ENCODE results near the gene APOOL. TPM values are rescaled to one million over a fixed set of nuclear protein-coding genes. Genes with fewer than 3 reads are reported as not detected.

Gene APOOL
- total RNA-seq, 4 donors from 2014 or later = 10.1 to 14.3 (median 12.5) TPM

GRCh38 chrX:85084770-85085393, 81.2 kb downstream of the APOOL start:
- 36 to 59% methylated on average over 2 of the region's 2 CpGs for WGBS, 2 donors
- Histone ChIP-seq H3K27ac (no peak overlapping the region), H3K27me3 (no peaks in the 10 kb centered on the region), H3K36me3 (peaks cover 0 to 28% (median 0%) of the 10 kb centered on the region in 3 donors), H3K4me3 (no peak overlapping the region), H3K4me1 (no peaks in the 10 kb centered on the region), H3K9me3 (no peaks in the 10 kb centered on the region)
- no peak for DNase-seq
- TF ChIP-seq CTCF (IDR thresholded peaks at IDR 0.05) (peak in 5 of 6 experiments; percentile 34 to 79 (median 48)), POLR2A (IDR thresholded peaks at IDR 0.05) (no peak)
- intact Hi-C loops (cut with DNase I) = no loop called here

GRCh38 chrX:85089321-85089840, 85.7 kb downstream of the APOOL start:
- no peak for TF ChIP-seq POLR2A (IDR thresholded peaks at IDR 0.05)
- no peak for TF ChIP-seq CTCF (IDR thresholded peaks at IDR 0.05)
- no peak overlapping the region for H3K4me3 ChIP-seq
- no peaks in the 10 kb centered on the region for H3K9me3 ChIP-seq
- intact Hi-C loops (cut with DNase I) = no loop called here
- peaks cover 0 to 41% (median 0%) of the 10 kb centered on the region in 3 donors for H3K36me3 ChIP-seq
- H3K4me1 ChIP-seq = no peaks in the 10 kb centered on the region
- WGBS, 2 donors = 78 to 87% methylated on average over 4 to 5 of the region's 5 CpGs
- no peak overlapping the region for H3K27ac ChIP-seq
- DNase-seq = no peak
- no peaks in the 10 kb centered on the region for H3K27me3 ChIP-seq

- intact Hi-C loops (cut with DNase I) = no loop called here
- no peaks in the 10 kb centered on the region for H3K9me3 ChIP-seq
- no peaks in the 10 kb centered on the region for H3K4me1 ChIP-seq
- DNase-seq = no peak
- no peaks in the 10 kb centered on the region for H3K36me3 ChIP-seq
- no peak overlapping the region for H3K27ac ChIP-seq
- TF ChIP-seq CTCF (IDR thresholded peaks at IDR 0.05) = no peak
- TF ChIP-seq POLR2A (IDR thresholded peaks at IDR 0.05) = no peak
- H3K4me3 ChIP-seq = no peak overlapping the region
- H3K27me3 ChIP-seq = no peaks in the 10 kb centered on the region
- WGBS, 2 donors = 68% methylated on average over 2 of the region's 4 CpGs; no CpG with 5 or more reads in 1 of the 2 donors
Observed at GRCh38 chrX:85107407-85107806, 103.7 kb downstream of the APOOL start.

GRCh38 chrX:85108165-85108564, 104.5 kb downstream of the APOOL start:
- no peaks in the 10 kb centered on the region for H3K4me1 ChIP-seq
- intact Hi-C loops (cut with DNase I) = no loop called here
- no peak overlapping the region for H3K27ac ChIP-seq
- H3K36me3 ChIP-seq = no peaks in the 10 kb centered on the region
- H3K27me3 ChIP-seq = no peaks in the 10 kb centered on the region
- no peak overlapping the region for H3K4me3 ChIP-seq
- DNase-seq = no peak
- WGBS, 2 donors = no CpG with 5 or more reads among the region's 2 CpGs
- no peaks in the 10 kb centered on the region for H3K9me3 ChIP-seq
- TF ChIP-seq CTCF (IDR thresholded peaks at IDR 0.05) (no peak), POLR2A (IDR thresholded peaks at IDR 0.05) (no peak)

GRCh38 chrX:85109235-85109634, 105.6 kb downstream of the APOOL start:
- Histone ChIP-seq H3K9me3 (no peaks in the 10 kb centered on the region), H3K4me3 (no peak overlapping the region), H3K27me3 (no peaks in the 10 kb centered on the region), H3K27ac (no peak overlapping the region), H3K4me1 (no peaks in the 10 kb centered on the region), H3K36me3 (no peaks in the 10 kb centered on the region)
- no peak for DNase-seq
- intact Hi-C loops (cut with DNase I) = no loop called here
- 51 to 75% methylated on average over 5 to 8 of the region's 8 CpGs for WGBS, 2 donors
- TF ChIP-seq CTCF (IDR thresholded peaks at IDR 0.05) (peak in 1 of 6 experiments; percentile 5), POLR2A (IDR thresholded peaks at IDR 0.05) (no peak)

All from esophagus squamous epithelium (tissue), 5 donors.